ENCODE measurements around the gene ZPBP.

- TF ChIP-seq GATA3 (IDR thresholded peaks at IDR 0.05; ENCODE audit: low read depth, low read length) (no peak), GATA2 (IDR thresholded peaks at IDR 0.05; ENCODE audit: low read depth, low read length) (no peak)
Measured at GRCh38 chr7:50068026-50068425, 25.0 kb downstream of the ZPBP start.
